Testis (tissue), 2 donors: Measurements from ENCODE around the gene RUSF1.

Experiments used
- POLR2A ChIP-seq: fragments of 450-650 bp; IDR thresholded peaks from one replicate; pipeline ENCODE4 v1.6.1; 2017; ENCODE audit warnings: antibody characterized with exemption, mild to moderate bottlenecking, moderate library complexity
- TF ChIP-seq, protein P1 (sequence below), 3 experiments: fragments of 450-650 bp in 2 of 3; fragments of 200-600 bp in 1 of 3; sonication (generic) in 1 of 3; IDR thresholded peaks; one replicate each; pipeline ENCODE4 v1.5.1; 2016 to 2019; ENCODE audit warnings: antibody characterized with exemption in 3 of 3, mild to moderate bottlenecking in 2 of 3, moderate library complexity in 1 of 3

DNA sequence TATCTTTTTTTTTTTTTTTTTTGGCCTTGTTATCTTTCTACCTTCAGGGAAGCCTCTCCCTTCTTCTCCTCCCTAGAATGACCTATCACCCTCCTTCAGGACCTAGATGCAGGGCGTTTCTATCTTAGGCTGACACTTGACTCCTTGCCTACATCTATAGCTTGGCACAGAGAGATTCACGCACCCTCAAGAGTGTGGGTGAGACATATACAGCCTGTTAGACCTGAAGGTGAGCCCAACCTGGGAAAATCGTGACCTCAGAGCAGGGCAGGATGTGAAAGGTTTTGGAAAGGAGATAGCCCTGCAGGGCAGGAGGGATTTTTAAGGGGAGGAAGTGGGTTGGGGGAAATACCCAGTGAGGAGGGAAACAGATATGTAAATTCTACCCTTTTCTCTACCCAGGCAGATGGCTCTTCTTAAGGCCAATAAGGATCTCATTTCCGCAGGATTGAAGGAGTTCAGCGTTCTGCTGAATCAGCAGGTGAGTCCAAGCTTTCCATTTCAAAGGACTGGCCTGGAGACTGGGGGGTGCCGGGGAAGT is 19.6 kb upstream of the RUSF1 start, which contains the start of gene AHSP:
- TF ChIP-seq POLR2A = no peak
- TF ChIP-seq, protein P1, sequence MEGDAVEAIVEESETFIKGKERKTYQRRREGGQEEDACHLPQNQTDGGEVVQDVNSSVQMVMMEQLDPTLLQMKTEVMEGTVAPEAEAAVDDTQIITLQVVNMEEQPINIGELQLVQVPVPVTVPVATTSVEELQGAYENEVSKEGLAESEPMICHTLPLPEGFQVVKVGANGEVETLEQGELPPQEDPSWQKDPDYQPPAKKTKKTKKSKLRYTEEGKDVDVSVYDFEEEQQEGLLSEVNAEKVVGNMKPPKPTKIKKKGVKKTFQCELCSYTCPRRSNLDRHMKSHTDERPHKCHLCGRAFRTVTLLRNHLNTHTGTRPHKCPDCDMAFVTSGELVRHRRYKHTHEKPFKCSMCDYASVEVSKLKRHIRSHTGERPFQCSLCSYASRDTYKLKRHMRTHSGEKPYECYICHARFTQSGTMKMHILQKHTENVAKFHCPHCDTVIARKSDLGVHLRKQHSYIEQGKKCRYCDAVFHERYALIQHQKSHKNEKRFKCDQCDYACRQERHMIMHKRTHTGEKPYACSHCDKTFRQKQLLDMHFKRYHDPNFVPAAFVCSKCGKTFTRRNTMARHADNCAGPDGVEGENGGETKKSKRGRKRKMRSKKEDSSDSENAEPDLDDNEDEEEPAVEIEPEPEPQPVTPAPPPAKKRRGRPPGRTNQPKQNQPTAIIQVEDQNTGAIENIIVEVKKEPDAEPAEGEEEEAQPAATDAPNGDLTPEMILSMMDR (IDR thresholded peaks at IDR 0.05) = no peak
